Dermis blood vessel endothelial cell (primary cell): ENCODE results near the gene DLG1. TPM values are rescaled to one million over a fixed set of nuclear protein-coding genes. Genes with fewer than 3 reads are reported as not detected.

Source experiments
- DNase-seq: peaks from one replicate; pipeline ENCODE4 v3.0.0; 2010
- total RNA-seq: library from RNA; depleted of rRNA; stranded (reverse); fragments of >200 nt; gene quantifications from 2 replicates; pipeline ENCODE4 v1.2.3, GENCODE V29; 2014

Gene DLG1
- total RNA-seq, 1 donor from 2014 or later: 82.2 TPM

- no peak for DNase-seq
Measured at GRCh38 chr3:197028728-197029510, 269.5 kb downstream of the DLG1 start.

- no peak for DNase-seq
Measured at GRCh38 chr3:197027896-197028727, 270.3 kb downstream of the DLG1 start.

GRCh38 chr3:197027151-197027895 is 271.1 kb downstream of the DLG1 start:
- DNase-seq: no peak

GRCh38 chr3:197026481-197026866 is 271.9 kb downstream of the DLG1 start:
- no peak for DNase-seq

- no peak for DNase-seq
Measured at GRCh38 chr3:197025736-197026480, 272.5 kb downstream of the DLG1 start.

GRCh38 chr3:197024881-197025735 is 273.3 kb downstream of the DLG1 start:
- DNase-seq: no peak

GRCh38 chr3:197023998-197024651 is 274.3 kb downstream of the DLG1 start:
- no peak for DNase-seq

GRCh38 chr3:197023241-197023997 is 275.0 kb downstream of the DLG1 start:
- DNase-seq: no peak

- no peak for DNase-seq
Measured at GRCh38 chr3:197022405-197023231, 275.8 kb downstream of the DLG1 start.

GRCh38 chr3:197021729-197022404 is 276.5 kb downstream of the DLG1 start:
- DNase-seq: no peak

- DNase-seq: no peak
Measured at GRCh38 chr3:197021231-197021630, 277.2 kb downstream of the DLG1 start.

- no peak for DNase-seq
Measured at GRCh38 chr3:197019535-197019934, 278.9 kb downstream of the DLG1 start.

GRCh38 chr3:197019021-197019420 is 279.4 kb downstream of the DLG1 start:
- DNase-seq: no peak

- DNase-seq: no peak
Measured at GRCh38 chr3:197017003-197017402, 281.4 kb downstream of the DLG1 start.

- DNase-seq: no peak
Measured at GRCh38 chr3:197015790-197016736, 282.3 kb downstream of the DLG1 start.

- DNase-seq: no peak
Measured at GRCh38 chr3:197014942-197015575, 283.4 kb downstream of the DLG1 start.

GRCh38 chr3:197014024-197014423 is 284.4 kb downstream of the DLG1 start:
- DNase-seq: no peak
